ENCODE measurements around the gene TEX52.

- no peak for TF ChIP-seq CTCF (IDR thresholded peaks at IDR 0.05)
- TF ChIP-seq POLR2A (IDR thresholded peaks at IDR 0.05), result no peak
Measured at GRCh38 chr12:2832550-2833127, 24.2 kb downstream of the TEX52 start.
